Breast epithelium (tissue), 4 donors: Measurements from ENCODE around the gene SLC31A1. TPM values are rescaled to one million over a fixed set of nuclear protein-coding genes. Genes with fewer than 3 reads are reported as not detected.

Experiments used
- DNase-seq, 2 donors: peaks; one replicate each; pipeline ENCODE4 v3.0.0-alpha.2; 2019; ENCODE audit warnings: low spot score in 2 of 2
- H3K27ac ChIP-seq, 2 donors: fragments of 200-600 bp; sonication (generic) in 1 of 2; one replicate each; pipeline ENCODE4 v1.5.1; 2016 to 2019; ENCODE audit warnings: mild to moderate bottlenecking in 1 of 2
- H3K27me3 ChIP-seq, 2 donors: fragments of 200-600 bp; sonication (generic) in 1 of 2; one replicate each; pipeline versions ENCODE4 v1.5.1 to v1.6.0; 2017 to 2019; ENCODE audit warnings: control low read depth in 1 of 2, mild to moderate bottlenecking in 1 of 2
- H3K36me3 ChIP-seq: fragments of 200-600 bp; one replicate; pipeline ENCODE4 v1.5.1; 2019
- H3K4me1 ChIP-seq, 2 donors: fragments of 200-600 bp; sonication (generic); one replicate each; pipeline ENCODE4 v1.5.1; 2016 to 2019; ENCODE audit warnings: control low read depth in 1 of 2
- H3K4me3 ChIP-seq, 3 donors: fragments of 200-600 bp; sonication (generic); 1 replicate in 2 of 3; 2 replicates in 1 of 3; pipeline ENCODE4 v1.5.1; 2016 to 2019; ENCODE audit warnings: mild to moderate bottlenecking in 3 of 3, moderate library complexity in 2 of 3
- H3K9me3 ChIP-seq, 2 donors: fragments of 200-600 bp; sonication (generic) in 1 of 2; one replicate each; pipeline ENCODE4 v1.5.1; 2016 to 2019; ENCODE audit warnings: control low read depth in 1 of 2
- POLR2A ChIP-seq: fragments of 450-650 bp; IDR thresholded peaks from one replicate; pipeline ENCODE4 v1.6.1; 2016; ENCODE audit warnings: antibody characterized with exemption, mild to moderate bottlenecking, moderate library complexity
- POLR2AphosphoS5 ChIP-seq, 3 donors: sonication (generic); formaldehyde crosslinking; IDR thresholded peaks; one replicate each; pipeline ENCODE4 v1.6.1; 2017; ENCODE audit warnings: antibody characterized with exemption in 3 of 3
- intact Hi-C: fragments of 100-400 bp; cut with DNase I; formaldehyde crosslinking; loops from one replicate; pipeline ENCODE4 v1.15.1; 2023; ENCODE audit warnings: low total_unique reads
- total RNA-seq, 3 donors: library from RNA; depleted of rRNA; stranded (reverse); fragments of >200 nt; gene quantifications; one replicate each; pipeline ENCODE4 v1.1.0, GENCODE V29; 2016
- TF ChIP-seq, protein P1 (sequence below), 3 donors: fragments of 450-650 bp; IDR thresholded peaks; one replicate each; pipeline ENCODE4 v1.5.1; 2016 to 2017; ENCODE audit warnings: antibody characterized with exemption in 3 of 3, mild to moderate bottlenecking in 3 of 3, moderate library complexity in 3 of 3

SLC31A1 gene
- total RNA-seq, 3 donors from 2014 or later, result 13.9 to 24.4 (median 18.7) TPM

DNA sequence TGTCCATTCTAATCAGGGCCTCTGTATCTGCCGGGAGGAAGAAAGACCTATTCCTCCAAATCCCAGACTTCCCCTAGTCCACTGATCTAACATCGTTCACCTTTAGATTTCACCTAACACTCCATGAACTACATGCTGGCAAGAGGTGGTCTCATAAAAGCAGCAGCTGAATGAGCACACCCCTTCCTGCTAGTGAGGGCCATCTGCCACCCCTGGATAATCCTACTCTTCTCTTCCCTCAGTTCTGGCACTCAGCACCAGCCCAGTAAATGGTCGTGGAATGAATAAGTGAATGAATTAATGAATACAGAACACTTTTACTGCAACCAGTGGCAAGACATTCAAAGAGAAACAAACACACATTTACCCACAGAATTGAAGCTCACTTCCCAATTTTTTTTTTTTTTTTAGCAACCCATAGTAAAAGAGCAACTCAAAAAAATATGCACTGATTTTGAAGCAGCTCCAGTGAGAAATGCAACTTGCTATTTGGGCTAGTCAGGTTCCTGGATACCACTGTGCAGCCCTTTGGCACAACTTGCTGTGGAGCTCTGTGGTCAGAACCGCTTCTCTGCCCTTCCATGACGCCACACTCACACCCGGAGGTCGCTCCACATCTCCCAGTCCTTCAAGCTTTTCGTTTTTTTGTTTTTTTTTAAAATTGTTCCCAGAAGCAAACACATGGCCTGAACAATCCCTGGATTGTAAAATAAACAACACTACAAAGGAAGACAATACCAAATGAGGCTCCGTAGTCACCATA, 75.6 kb downstream of the SLC31A1 start:
- Histone ChIP-seq H3K27me3 (no peaks in the 10 kb centered on the region), H3K4me3 (no peak overlapping the region), H3K27ac (no peak overlapping the region), H3K4me1 (no peaks in the 10 kb centered on the region), H3K9me3 (no peaks in the 10 kb centered on the region), H3K36me3 (no peaks in the 10 kb centered on the region)
- DNase-seq, result no peak
- intact Hi-C loops, result no loop called here
- TF ChIP-seq, protein P1, sequence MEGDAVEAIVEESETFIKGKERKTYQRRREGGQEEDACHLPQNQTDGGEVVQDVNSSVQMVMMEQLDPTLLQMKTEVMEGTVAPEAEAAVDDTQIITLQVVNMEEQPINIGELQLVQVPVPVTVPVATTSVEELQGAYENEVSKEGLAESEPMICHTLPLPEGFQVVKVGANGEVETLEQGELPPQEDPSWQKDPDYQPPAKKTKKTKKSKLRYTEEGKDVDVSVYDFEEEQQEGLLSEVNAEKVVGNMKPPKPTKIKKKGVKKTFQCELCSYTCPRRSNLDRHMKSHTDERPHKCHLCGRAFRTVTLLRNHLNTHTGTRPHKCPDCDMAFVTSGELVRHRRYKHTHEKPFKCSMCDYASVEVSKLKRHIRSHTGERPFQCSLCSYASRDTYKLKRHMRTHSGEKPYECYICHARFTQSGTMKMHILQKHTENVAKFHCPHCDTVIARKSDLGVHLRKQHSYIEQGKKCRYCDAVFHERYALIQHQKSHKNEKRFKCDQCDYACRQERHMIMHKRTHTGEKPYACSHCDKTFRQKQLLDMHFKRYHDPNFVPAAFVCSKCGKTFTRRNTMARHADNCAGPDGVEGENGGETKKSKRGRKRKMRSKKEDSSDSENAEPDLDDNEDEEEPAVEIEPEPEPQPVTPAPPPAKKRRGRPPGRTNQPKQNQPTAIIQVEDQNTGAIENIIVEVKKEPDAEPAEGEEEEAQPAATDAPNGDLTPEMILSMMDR (IDR thresholded peaks at IDR 0.05), result no peak
- TF ChIP-seq POLR2A (no peak), POLR2AphosphoS5 (IDR thresholded peaks at IDR 0.05) (no peak)

DNA sequence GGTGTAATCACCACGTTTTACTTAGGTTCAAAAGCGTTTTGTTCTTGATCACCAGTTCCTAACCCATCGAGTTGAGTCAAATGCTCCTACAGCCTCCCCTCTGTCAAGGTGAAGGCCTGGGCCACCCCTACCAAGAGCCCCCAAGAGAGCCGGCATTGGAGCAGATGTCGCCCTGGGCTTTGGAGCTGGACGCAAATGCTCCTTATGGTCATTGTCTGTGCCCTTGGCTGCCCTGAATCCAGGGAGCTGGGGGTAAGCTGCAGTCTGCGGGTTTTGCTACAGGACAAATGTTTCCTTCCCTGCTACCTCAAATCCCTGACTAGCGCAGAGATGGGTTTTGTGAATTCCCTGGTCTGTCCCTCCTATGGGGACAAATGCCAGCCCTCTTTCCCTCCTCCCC, 77.0 kb downstream of the SLC31A1 start:
- H3K9me3 ChIP-seq, result no peaks in the 10 kb centered on the region
- TF ChIP-seq POLR2AphosphoS5 (IDR thresholded peaks at IDR 0.05) (no peak), POLR2A (no peak)
- TF ChIP-seq, protein P1 (IDR thresholded peaks at IDR 0.05), result no peak
- intact Hi-C loops, result no loop called here
- H3K27ac ChIP-seq, result no peak overlapping the region
- DNase-seq, result no peak
- no peaks in the 10 kb centered on the region for H3K27me3 ChIP-seq
- H3K4me1 ChIP-seq, result no peaks in the 10 kb centered on the region
- no peak overlapping the region for H3K4me3 ChIP-seq
- H3K36me3 ChIP-seq, result no peaks in the 10 kb centered on the region

DNA sequence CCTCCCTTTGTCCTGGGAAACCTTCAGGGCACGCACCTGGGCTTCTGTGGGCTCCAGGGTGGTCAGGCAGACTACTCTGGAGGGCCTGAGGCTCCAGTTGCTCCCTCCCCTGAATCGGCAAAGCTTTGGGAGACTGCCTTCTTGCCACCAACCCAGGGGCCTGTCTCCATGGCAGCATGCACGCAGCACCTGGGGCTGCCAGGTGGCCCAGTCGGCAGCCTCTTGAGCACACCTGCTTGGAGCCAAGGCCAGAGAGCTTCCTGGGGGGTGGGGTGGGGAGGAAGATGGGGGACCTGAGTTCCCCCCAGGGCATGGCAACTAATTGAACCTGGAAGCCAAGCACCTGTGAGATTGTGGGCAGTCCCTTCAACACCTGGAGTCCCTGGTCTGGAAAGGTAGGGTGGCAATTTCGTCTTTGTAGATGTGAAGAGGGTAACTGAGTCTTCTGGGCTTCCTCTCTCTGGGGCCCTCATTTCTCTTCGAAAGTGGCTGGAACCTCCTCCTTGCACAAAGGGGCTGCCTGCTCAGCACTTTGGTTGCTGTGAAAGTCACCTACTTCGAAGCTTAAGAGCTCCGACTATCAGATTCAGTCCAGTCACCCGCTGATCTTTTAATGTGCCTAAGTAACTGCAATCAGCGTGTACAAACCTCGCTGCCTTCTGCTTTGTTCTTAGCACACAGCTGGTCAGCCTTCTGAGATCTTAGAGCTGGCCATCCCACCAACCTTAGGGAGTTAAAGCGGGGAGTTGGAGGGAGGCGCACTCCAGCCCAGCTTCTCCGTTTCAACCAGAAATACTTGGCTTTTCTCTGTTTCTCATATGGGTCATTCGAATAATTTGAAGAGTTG, 77.8 kb downstream of the SLC31A1 start:
- no peak overlapping the region for H3K4me3 ChIP-seq
- H3K27me3 ChIP-seq, result no peaks in the 10 kb centered on the region
- no peaks in the 10 kb centered on the region for H3K4me1 ChIP-seq
- intact Hi-C loops, result no loop called here
- no peak for DNase-seq
- H3K36me3 ChIP-seq, result no peaks in the 10 kb centered on the region
- no peaks in the 10 kb centered on the region for H3K9me3 ChIP-seq
- no peak overlapping the region for H3K27ac ChIP-seq
- no peak for TF ChIP-seq POLR2A
- TF ChIP-seq POLR2AphosphoS5 (IDR thresholded peaks at IDR 0.05), result no peak
- TF ChIP-seq, protein P1 (IDR thresholded peaks at IDR 0.05), result no peak

DNA sequence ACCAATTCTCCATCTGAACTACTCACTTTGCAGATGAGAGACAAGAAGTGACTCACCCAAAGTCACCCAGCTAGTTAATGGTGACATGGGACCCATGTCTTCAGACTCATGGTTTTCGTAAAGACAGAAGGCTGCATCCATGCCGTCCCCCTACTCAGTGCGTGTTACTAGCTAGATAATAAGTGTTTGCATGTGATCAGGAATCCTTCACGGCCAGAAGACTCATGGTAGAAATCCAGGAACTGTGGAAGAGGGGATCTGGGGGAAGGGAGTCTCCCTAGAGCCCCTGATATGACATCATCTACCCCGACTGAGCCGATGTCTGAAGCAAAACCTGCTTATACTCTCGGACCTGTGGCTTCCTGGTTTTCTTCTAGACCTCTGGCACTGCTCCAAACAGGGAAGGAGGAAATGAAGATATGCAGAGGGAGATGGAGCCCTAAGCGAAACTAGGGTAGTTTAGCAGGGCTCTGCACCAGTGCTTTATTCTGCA, 78.5 kb downstream of the SLC31A1 start:
- intact Hi-C loops, result no loop called here
- no peak for DNase-seq

More for the DNA sequence above, 78.5 kb downstream of the SLC31A1 start:
- Histone ChIP-seq H3K27ac (no peak overlapping the region), H3K4me1 (no peaks in the 10 kb centered on the region), H3K9me3 (no peaks in the 10 kb centered on the region), H3K4me3 (no peak overlapping the region), H3K36me3 (no peaks in the 10 kb centered on the region), H3K27me3 (no peaks in the 10 kb centered on the region)
- TF ChIP-seq, protein P1 (IDR thresholded peaks at IDR 0.05), result no peak
- TF ChIP-seq POLR2AphosphoS5 (IDR thresholded peaks at IDR 0.05), result no peak
- no peak for TF ChIP-seq POLR2A
